Activated naive CD8-positive, alpha-beta T cell treated with anti-CD3 and anti-CD28 coated beads, Interleukin-2, amount 50 U/mL, for 24 hours (primary cell): Measurements from ENCODE around the gene SHPK.

ENCODE experiments used
- ATAC-seq: fragments of 150-1000 bp; cut with Tn5 transposase; one replicate; pipeline ENCODE4 v1.10.0; 2021
- DNase-seq: peaks from one replicate; pipeline ENCODE4 v3.0.0; 2021
- H3K27ac Mint-ChIP-seq: one replicate; pipeline ENCODE4 v1.8.0; 2021; ENCODE audit warnings: mild to moderate bottlenecking, mixed read lengths
- H3K27me3 Mint-ChIP-seq: one replicate; pipeline ENCODE4 v1.8.0; 2021; ENCODE audit warnings: mixed read lengths
- H3K36me3 Mint-ChIP-seq: one replicate; pipeline ENCODE4 v1.8.0; 2021; ENCODE audit warnings: low read depth, mixed read lengths
- H3K4me1 Mint-ChIP-seq: one replicate; pipeline ENCODE4 v1.8.0; 2021; ENCODE audit warnings: mixed read lengths
- H3K4me3 Mint-ChIP-seq: one replicate; pipeline ENCODE4 v1.8.0; 2021; ENCODE audit warnings: mild to moderate bottlenecking, moderate library complexity, mixed read lengths
- H3K9me3 Mint-ChIP-seq: one replicate; pipeline ENCODE4 v1.8.0; 2021; ENCODE audit warnings: mixed read lengths

Gene SHPK

GRCh38 chr17:3626831-3627768 is 8.9 kb downstream of the SHPK start:
- Mint-ChIP-seq H3K9me3 (no peaks in the 10 kb centered on the region), H3K27me3 (no peaks in the 10 kb centered on the region), H3K27ac (no peak overlapping the region), H3K4me3 (no peak overlapping the region), H3K36me3 (peaks cover 13% of the 10 kb centered on the region), H3K4me1 (no peaks in the 10 kb centered on the region)
- ATAC-seq = no peak
- DNase-seq = no peak

DNA sequence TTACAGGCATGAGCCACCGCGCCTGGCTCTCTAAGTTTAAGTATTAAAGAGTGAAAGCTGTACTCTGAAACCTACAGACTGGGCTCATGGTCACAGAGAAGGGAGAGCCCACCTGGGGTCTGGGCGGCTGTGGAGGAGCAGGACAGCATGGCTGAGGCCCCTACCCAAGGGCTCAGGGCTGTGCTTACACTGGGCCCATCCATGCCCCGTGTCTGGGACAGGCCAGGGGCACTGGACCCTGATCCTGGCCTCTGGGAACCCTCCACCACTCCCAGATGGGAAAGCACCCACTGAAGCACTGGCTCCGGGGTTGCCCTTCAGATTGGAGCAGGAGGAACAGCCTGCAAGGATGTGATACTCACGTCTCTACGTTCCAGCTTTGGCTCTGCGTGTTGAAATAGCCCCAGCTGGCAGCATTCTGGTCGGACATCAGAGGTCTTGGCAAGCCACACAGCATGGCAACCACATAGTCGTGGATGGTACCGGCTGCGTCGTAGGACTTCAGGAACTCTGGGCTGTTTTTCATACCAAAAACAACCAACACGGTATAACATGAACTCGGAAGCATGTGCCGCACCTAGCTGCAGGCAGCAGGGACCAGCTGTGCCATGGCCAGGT is 13.0 kb downstream of the SHPK start:
- Mint-ChIP-seq H3K4me3 (no peak overlapping the region), H3K9me3 (no peaks in the 10 kb centered on the region), H3K4me1 (no peaks in the 10 kb centered on the region), H3K36me3 (peaks cover 29% of the 10 kb centered on the region), H3K27me3 (no peaks in the 10 kb centered on the region), H3K27ac (no peak overlapping the region)
- DNase-seq (no peak), ATAC-seq (no peak)

GRCh38 chr17:3621146-3621720 is 14.8 kb downstream of the SHPK start:
- Mint-ChIP-seq H3K4me1 (no peaks in the 10 kb centered on the region), H3K36me3 (peaks cover 40% of the 10 kb centered on the region), H3K27ac (no peak overlapping the region)

DNA sequence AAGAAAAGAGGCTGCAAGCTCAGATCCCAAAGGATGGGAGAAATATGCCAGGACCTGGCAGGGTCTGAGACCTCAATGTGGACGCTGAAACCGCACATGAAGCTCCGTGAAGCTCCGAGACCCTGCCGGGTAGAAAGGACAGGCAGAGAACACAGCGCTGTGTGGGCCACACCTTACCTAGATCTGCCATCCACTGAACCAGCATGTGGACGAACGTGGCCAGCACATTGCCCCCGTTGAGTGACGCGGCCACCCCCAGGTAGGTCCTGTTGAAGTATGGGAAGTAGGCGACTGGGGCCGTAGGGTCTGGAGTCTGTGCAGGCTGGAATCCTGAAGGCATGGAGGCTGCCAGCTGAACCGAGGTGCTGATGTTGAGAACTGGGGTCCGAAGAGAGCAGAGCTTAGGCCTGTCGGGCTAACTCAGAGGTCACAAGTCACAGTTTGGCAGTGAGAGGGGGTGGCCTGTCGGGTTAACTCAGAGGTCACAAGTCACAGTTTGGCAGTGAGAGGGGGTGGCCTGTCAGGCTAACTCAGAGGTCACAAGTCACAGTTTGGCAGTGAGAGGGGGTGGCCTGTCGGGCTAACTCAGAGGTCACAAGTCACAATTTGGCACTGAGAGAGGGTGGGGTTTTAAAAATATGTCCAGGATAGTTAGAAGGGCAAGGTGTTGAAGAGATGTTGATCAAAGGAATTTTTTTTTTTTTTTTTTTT is 20.7 kb downstream of the SHPK start:
- Mint-ChIP-seq H3K36me3 (peaks cover 46% of the 10 kb centered on the region), H3K27me3 (no peaks in the 10 kb centered on the region), H3K9me3 (no peaks in the 10 kb centered on the region), H3K4me3 (no peak overlapping the region), H3K27ac (no peak overlapping the region), H3K4me1 (no peaks in the 10 kb centered on the region)
- ATAC-seq (no peak), DNase-seq (no peak)

More at GRCh38 chr17:3621146-3621720, 14.8 kb downstream of the SHPK start:
- DNase-seq (no peak), ATAC-seq (no peak)
- Mint-ChIP-seq H3K9me3 (no peaks in the 10 kb centered on the region), H3K27me3 (no peaks in the 10 kb centered on the region), H3K4me3 (no peak overlapping the region)

DNA sequence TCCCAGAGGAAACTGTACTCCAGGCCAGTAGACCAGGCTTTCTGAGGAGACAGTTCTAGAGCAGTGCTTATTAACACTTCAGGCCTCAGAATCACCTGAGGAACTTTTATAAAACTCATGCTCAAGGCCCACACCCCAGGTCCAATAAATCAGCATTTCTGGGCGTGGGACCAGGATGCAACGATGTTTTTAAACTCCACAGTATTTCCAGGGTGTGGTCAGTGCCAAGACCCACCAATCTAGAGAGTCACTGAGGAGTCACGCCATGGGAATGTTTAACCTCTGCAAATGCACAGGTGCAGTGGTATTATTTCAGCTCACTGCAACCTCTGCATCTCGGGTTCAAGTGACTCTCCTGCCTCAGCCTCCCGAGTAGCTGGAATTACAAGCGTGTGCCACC is 22.9 kb downstream of the SHPK start:
- DNase-seq (no peak), ATAC-seq (no peak)
- Mint-ChIP-seq H3K36me3 (peaks cover 33% of the 10 kb centered on the region), H3K4me3 (no peak overlapping the region), H3K27ac (no peak overlapping the region), H3K27me3 (no peaks in the 10 kb centered on the region), H3K4me1 (no peaks in the 10 kb centered on the region), H3K9me3 (no peaks in the 10 kb centered on the region)

DNA sequence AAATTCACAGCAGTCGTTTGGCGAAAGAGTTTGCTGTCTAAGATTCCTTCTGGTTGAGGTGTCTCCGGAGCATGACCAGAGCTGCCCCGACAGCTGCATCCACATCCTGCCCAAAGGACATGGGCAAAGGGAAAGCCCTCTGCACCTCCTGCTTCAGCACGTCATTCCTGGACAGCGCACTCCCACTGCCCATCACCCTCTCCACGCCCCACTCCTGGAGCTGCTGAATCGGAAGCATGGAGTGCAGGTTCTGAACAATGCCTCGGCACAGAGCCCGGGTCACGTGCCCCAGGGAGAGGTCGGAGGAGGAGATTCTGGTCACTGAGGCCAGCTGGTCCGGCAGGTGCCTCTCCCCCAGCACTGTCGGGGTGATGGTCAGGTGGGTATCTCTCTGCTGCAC is 25.5 kb downstream of the SHPK start:
- Mint-ChIP-seq H3K27ac (no peak overlapping the region), H3K27me3 (no peaks in the 10 kb centered on the region), H3K9me3 (no peaks in the 10 kb centered on the region), H3K36me3 (peaks cover 13% of the 10 kb centered on the region), H3K4me3 (no peak overlapping the region), H3K4me1 (no peaks in the 10 kb centered on the region)
- no peak for DNase-seq
- ATAC-seq = no peak

GRCh38 chr17:3609689-3610088 is 26.4 kb downstream of the SHPK start:
- Mint-ChIP-seq H3K4me3 (no peak overlapping the region), H3K27ac (no peak overlapping the region), H3K36me3 (peaks cover 10% of the 10 kb centered on the region), H3K9me3 (no peaks in the 10 kb centered on the region), H3K4me1 (no peaks in the 10 kb centered on the region), H3K27me3 (no peaks in the 10 kb centered on the region)
- no peak for ATAC-seq
- DNase-seq = no peak

- DNase-seq (no peak), ATAC-seq (no peak)
- no peaks in the 10 kb centered on the region for H3K27me3 Mint-ChIP-seq
- no peaks in the 10 kb centered on the region for H3K9me3 Mint-ChIP-seq
- H3K27ac Mint-ChIP-seq = no peak overlapping the region
- no peak overlapping the region for H3K4me3 Mint-ChIP-seq
- H3K36me3 Mint-ChIP-seq = peaks cover 2% of the 10 kb centered on the region
- H3K4me1 Mint-ChIP-seq = no peaks in the 10 kb centered on the region
These were observed 32.2 kb downstream of the SHPK start for GRCh38 chr17:3603870-3604259.

- no peak for ATAC-seq
- no peak for DNase-seq
- no peak overlapping the region for H3K27ac Mint-ChIP-seq
These were observed 32.8 kb downstream of the SHPK start for GRCh38 chr17:3603119-3603869.

DNA sequence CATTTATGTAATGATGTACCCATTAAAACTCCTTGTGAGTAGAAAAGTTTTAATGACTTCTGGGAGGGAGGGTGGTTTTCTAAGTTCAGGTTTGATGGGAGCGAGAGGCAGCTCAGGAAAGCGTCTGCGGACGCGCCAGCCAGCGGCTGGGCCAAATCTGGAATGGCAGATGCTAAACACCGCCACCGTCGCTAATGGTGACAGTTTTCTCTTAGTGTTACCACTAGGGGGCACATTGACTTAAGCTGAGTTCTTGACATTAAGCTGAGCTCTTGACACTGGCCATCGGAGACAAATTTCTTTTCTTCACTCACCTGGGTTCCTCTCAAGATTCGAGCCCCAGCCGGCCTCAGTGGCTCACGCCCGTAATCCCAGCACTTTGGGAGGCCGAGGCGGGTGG is 33.6 kb downstream of the SHPK start:
- ATAC-seq (no peak), DNase-seq (peak; percentile 15)
- Mint-ChIP-seq H3K4me1 (no peaks in the 10 kb centered on the region), H3K27me3 (no peaks in the 10 kb centered on the region), H3K9me3 (no peaks in the 10 kb centered on the region), H3K27ac (no peak overlapping the region), H3K4me3 (no peak overlapping the region), H3K36me3 (no peaks in the 10 kb centered on the region)

More at GRCh38 chr17:3603119-3603869, 32.8 kb downstream of the SHPK start:
- no peak overlapping the region for H3K4me3 Mint-ChIP-seq
- H3K9me3 Mint-ChIP-seq = no peaks in the 10 kb centered on the region
- H3K36me3 Mint-ChIP-seq = no peaks in the 10 kb centered on the region
- no peaks in the 10 kb centered on the region for H3K27me3 Mint-ChIP-seq
- no peaks in the 10 kb centered on the region for H3K4me1 Mint-ChIP-seq

GRCh38 chr17:3600529-3601205 is 35.4 kb downstream of the SHPK start:
- Mint-ChIP-seq H3K4me3 (no peak overlapping the region), H3K27me3 (no peaks in the 10 kb centered on the region), H3K36me3 (no peaks in the 10 kb centered on the region), H3K4me1 (no peaks in the 10 kb centered on the region), H3K27ac (no peak overlapping the region), H3K9me3 (no peaks in the 10 kb centered on the region)
- ATAC-seq = no peak
- no peak for DNase-seq

DNA sequence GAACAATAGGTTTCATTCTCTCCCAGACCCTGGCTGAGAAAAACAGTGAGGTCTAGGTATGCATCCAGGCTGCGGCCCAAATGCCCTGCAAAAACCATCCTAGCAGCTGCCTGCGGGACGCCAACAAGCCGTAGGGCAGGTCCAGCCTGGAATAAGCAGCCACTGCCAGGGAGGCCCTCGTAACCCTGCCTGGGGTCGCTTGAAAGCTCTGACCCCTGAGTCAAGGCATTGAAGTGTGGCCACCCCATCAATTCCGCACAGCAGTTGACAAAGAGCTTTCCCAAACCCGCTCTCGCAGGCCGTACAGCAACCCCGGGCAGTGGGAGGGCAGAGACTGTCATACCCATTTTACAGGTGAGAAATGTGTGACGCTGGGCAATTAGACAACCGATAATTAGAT is 38.0 kb downstream of the SHPK start:
- Mint-ChIP-seq H3K27ac (no peak overlapping the region), H3K9me3 (no peaks in the 10 kb centered on the region), H3K4me1 (no peaks in the 10 kb centered on the region), H3K4me3 (no peak overlapping the region), H3K27me3 (no peaks in the 10 kb centered on the region), H3K36me3 (no peaks in the 10 kb centered on the region)
- ATAC-seq (no peak), DNase-seq (no peak)

DNA sequence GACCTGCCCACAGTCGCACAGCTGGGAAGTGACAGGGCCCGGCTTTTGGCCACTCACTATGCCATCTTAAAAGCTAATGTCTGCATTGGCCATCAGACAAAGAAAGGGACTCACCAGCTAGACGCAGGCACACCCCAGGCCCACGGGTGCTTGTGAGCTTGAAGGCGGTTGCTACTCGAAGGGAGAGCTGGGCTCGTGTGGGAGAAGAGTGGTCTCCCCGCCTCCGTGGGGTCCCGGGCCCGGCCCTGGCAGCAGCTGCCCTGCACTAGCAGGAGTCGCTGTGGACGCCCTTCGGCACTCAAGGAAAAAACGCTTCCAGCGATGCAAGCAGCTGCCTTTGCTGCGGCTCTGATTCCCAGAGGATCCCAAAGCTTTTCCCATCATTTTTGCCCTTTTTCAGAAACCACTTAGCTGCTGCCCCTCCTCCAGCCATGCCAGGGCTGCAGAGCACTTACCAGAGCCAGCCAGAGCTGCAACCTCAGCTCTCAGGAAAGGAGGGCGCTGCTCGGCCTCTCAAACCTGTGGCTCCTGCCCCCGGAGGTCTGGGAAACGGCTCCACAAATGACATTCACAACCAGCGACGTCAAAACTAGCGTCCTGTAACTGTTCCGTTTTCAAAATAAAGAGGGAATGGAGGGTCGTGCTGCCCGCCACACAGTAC is 39.1 kb downstream of the SHPK start:
- Mint-ChIP-seq H3K36me3 (no peaks in the 10 kb centered on the region), H3K27ac (no peak overlapping the region), H3K9me3 (no peaks in the 10 kb centered on the region), H3K27me3 (no peaks in the 10 kb centered on the region), H3K4me1 (no peaks in the 10 kb centered on the region), H3K4me3 (no peak overlapping the region)
- no peak for ATAC-seq
- DNase-seq = no peak
